Kidney (tissue), 14 donors: Measurements from ENCODE around the gene ZNF184. TPM values are rescaled to one million over a fixed set of nuclear protein-coding genes. Genes with fewer than 3 reads are reported as not detected.
A peak's percentile ranks its signal among the peaks of the same experiment; 100 is the strongest.

Experiments
- DNase-seq, 5 donors: peaks; one replicate each; pipeline ENCODE4 v3.0.0-alpha.2; 2013 to 2020
- FAIRE-seq: peaks from 2 replicates; lab custom pipeline; 2012; peaks lifted over from hg19 to GRCh38; lab: Jason Lieb, UNC
- H3K27ac ChIP-seq, 2 donors: one replicate each; pipeline ENCODE4 v1.7.0; 2013; ENCODE audit warnings: low read depth in 2 of 2, low read length in 2 of 2, inconsistent platforms in 1 of 2
- H3K27me3 ChIP-seq: one replicate; pipeline ENCODE4 v1.7.1; 2013; ENCODE audit warnings: low read length, inconsistent platforms; ENCODE audit not compliant: control insufficient read depth, insufficient read depth
- H3K36me3 ChIP-seq, 3 donors: one replicate each; pipeline versions ENCODE4 v1.7.0 to v1.7.1; 2013; ENCODE audit warnings: low read length in 3 of 3, control low read depth in 1 of 3, inconsistent platforms in 1 of 3; ENCODE audit not compliant: insufficient read depth in 3 of 3, control insufficient read depth in 2 of 3
- H3K4me1 ChIP-seq, 3 donors: one replicate each; pipeline versions ENCODE4 v1.7.0 to v1.7.1; 2013; ENCODE audit warnings: low read length in 3 of 3, inconsistent platforms in 1 of 3, low read depth in 1 of 3; ENCODE audit not compliant: control insufficient read depth in 2 of 3, insufficient read depth in 2 of 3
- H3K4me3 ChIP-seq, 3 donors: one replicate each; pipeline versions ENCODE4 v1.7.0 to v1.8.1; 2013; ENCODE audit warnings: low read length in 3 of 3, control low read depth in 1 of 3, inconsistent platforms in 1 of 3
- H3K9ac ChIP-seq, 3 donors: one replicate each; pipeline versions ENCODE4 v1.7.0 to v1.7.1; 2013; ENCODE audit warnings: low read length in 3 of 3, control low read depth in 1 of 3, inconsistent platforms in 1 of 3
- H3K9me3 ChIP-seq, 3 donors: one replicate each; pipeline versions ENCODE4 v1.7.0 to v1.7.1; 2013; ENCODE audit warnings: low read length in 3 of 3, control low read depth in 1 of 3, inconsistent platforms in 1 of 3; ENCODE audit not compliant: control insufficient read depth in 2 of 3, insufficient read depth in 1 of 3
- intact Hi-C: fragments of 100-400 bp; cut with DNase I; formaldehyde crosslinking; loops from one replicate; pipeline ENCODE4 v1.11.1; 2022
- polyA plus RNA-seq: library from polyadenylated mRNA; stranded (reverse); fragments of 350-450 nt; fragmentation: Illumina TruSeq; extraction: RNeasy Lipid Tissue Mini Kit (QIAGEN cat#74804); gene quantifications from one replicate; pipeline ENCODE4 v1.2.3, GENCODE V29; 2014; ENCODE audit warnings: low read depth, low replicate concordance; ENCODE audit not compliant: insufficient read depth
- total RNA-seq: library from RNA; stranded (reverse); fragmentation: NEBNext Ultra II Directional; extraction: Animal tissue kit (Norgen Biotek cat#: 25700); gene quantifications from one replicate; pipeline ENCODE4 v1.2.1, GENCODE V29; 2021
- TF ChIP-seq, protein P1 (sequence below): IDR thresholded peaks from 3 replicates; pipeline ENCODE4 v1.5.1; 2012; ENCODE audit warnings: mild to moderate bottlenecking, moderate library complexity, borderline replicate concordance; ENCODE audit not compliant: insufficient read depth; ENCODE audit errors: extremely low read depth
- donor health status: control.
- donor health status: control.
- donor health status: control.
- donor health status: control.
- donor health status: control.
- donor health status: DM: yes; HTN: yes; CAD: no.
- donor health status: Normal renal cell carcinoma (clear cell type).

The ZNF184 gene
- total and polyA plus RNA-seq, 2 donors from 2014 or later, result 4.4 to 8.0 TPM

DNA sequence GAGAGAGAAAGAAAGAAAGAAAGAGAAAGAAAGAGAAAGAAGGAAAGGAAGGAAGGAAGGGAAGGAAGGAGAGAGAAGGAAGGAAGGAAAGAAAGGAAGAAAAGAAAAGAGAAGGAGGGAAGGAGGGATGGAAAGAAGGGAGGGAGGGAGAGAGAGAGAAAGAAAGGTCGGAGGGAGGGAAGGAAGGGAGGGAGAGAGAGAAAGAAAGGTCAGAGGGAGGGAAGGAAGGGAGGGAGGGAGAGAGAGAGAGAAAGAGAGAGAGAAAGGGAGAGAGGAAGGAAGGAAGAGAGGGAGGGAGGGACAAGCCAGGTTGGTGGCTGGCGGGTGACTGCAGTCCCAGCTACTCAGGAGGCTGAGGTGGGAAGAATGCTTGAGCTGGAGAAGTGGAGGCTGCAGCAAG, 27.3 kb upstream of the ZNF184 start:
- H3K9me3 ChIP-seq, result no peaks in the 10 kb centered on the region
- no peak overlapping the region for H3K9ac ChIP-seq

DNA sequence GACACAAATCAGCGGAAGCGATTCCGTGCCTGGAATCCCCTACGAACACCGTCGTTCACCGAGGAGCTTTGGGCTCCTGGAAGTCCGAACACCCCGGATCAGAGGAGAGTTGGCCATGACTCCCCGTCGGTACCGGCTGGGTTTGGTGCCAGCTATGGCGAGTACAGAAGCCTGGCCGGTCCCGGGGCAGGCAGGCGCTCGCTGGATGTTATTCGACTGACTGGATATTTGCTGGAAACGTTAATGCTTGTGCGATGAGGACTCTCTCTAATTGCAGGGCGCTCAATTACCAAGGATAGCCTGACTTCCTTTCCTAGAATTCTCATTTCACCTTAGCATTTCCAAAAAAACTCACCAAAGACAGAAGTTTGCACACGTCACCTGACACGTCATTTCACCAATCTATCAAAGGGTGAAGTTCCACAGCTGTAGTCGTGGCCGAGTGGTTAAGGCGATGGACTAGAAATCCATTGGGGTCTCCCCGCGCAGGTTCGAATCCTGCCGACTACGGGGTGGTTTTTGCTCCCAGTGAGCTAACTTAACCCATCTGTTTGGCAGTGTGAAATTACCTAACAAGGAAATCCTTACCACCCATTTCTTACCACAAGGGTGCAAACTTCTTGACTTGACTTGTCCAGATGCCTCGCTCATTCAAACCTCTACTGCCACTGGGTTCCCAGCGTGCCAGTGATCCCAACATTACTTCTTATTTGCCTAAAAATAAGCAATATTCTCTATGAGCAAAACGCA, 22.7 kb upstream of the ZNF184 start:
- TF ChIP-seq, protein P1, sequence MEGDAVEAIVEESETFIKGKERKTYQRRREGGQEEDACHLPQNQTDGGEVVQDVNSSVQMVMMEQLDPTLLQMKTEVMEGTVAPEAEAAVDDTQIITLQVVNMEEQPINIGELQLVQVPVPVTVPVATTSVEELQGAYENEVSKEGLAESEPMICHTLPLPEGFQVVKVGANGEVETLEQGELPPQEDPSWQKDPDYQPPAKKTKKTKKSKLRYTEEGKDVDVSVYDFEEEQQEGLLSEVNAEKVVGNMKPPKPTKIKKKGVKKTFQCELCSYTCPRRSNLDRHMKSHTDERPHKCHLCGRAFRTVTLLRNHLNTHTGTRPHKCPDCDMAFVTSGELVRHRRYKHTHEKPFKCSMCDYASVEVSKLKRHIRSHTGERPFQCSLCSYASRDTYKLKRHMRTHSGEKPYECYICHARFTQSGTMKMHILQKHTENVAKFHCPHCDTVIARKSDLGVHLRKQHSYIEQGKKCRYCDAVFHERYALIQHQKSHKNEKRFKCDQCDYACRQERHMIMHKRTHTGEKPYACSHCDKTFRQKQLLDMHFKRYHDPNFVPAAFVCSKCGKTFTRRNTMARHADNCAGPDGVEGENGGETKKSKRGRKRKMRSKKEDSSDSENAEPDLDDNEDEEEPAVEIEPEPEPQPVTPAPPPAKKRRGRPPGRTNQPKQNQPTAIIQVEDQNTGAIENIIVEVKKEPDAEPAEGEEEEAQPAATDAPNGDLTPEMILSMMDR, result no peak
- Histone ChIP-seq H3K4me3 (peak overlapping the region; percentile 52 to 61 (median 58)), H3K27me3 (peaks cover 34% of the 10 kb centered on the region), H3K9ac (peak overlapping the region in 1 of 3 donors; percentile 23), H3K36me3 (no peaks in the 10 kb centered on the region), H3K4me1 (no peaks in the 10 kb centered on the region), H3K9me3 (no peaks in the 10 kb centered on the region), H3K27ac (no peak overlapping the region)
- no peak for FAIRE-seq
- peak in 4 of 5 donors; percentile 55 to 77 (median 66) for DNase-seq
- intact Hi-C loops, result no loop called here

More for the DNA sequence above, 27.3 kb upstream of the ZNF184 start:
- H3K27me3 ChIP-seq, result peaks cover 47% of the 10 kb centered on the region
- DNase-seq, result no peak
- H3K4me3 ChIP-seq, result no peak overlapping the region
- no peak for FAIRE-seq
- peaks cover 0 to 4% (median 2%) of the 10 kb centered on the region in 3 donors for H3K4me1 ChIP-seq
- no peaks in the 10 kb centered on the region for H3K36me3 ChIP-seq
- intact Hi-C loops, result no loop called here
- TF ChIP-seq, protein P1, result no peak
- H3K27ac ChIP-seq, result no peak overlapping the region

DNA sequence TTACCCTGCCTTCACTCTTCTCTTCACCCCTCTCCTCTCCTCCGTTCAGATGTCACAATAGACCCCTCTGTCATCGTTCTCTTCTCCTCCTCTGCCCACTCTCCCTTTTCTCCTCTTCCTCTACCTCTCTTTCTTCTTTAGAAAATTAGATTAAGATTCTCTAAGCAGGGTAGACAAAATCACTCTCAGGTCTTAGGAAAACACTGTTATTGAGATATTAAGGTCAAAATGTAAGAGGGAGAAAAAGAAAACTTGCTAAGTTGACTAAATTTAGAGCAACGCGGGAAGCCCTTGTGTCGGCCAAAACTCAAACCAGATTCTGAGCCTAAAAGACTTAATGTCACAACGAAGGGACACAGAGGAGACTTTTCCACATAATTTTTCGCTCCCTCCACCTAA, 22.1 kb upstream of the ZNF184 start:
- H3K9me3 ChIP-seq, result no peaks in the 10 kb centered on the region
- FAIRE-seq (no peak), DNase-seq (peak in 1 of 5 donors; percentile 56)
- TF ChIP-seq, protein P1, result no peak
- peaks cover 29% of the 10 kb centered on the region for H3K27me3 ChIP-seq
- H3K27ac ChIP-seq, result no peak overlapping the region
- H3K4me1 ChIP-seq, result no peaks in the 10 kb centered on the region
- H3K4me3 ChIP-seq, result peak overlapping the region; percentile 52 to 61 (median 58)
- H3K9ac ChIP-seq, result peak overlapping the region in 1 of 3 donors; percentile 23
- H3K36me3 ChIP-seq, result no peaks in the 10 kb centered on the region
- intact Hi-C loops, result no loop called here
